Activated CD8-positive, alpha-beta T cell treated with anti-CD3 and anti-CD28 coated beads for 36 hours (primary cell): ENCODE data around the gene HOXD13. TPM values are rescaled to one million over a fixed set of nuclear protein-coding genes. Genes with fewer than 3 reads are reported as not detected.

ENCODE experiments used
- ATAC-seq: fragments of 200-7000 bp; cut with Tn5 transposase; one replicate; pipeline ENCODE4 v1.10.0; 2021; ENCODE audit warnings: mild to moderate bottlenecking, moderate library complexity
- CTCF ChIA-PET: fragments of 350-600 bp; sonication (Branson Sonifier 250); formaldehyde crosslinking; loops from one replicate; lab custom pipeline; 2021; ENCODE audit warnings: antibody characterized with exemption; lab: Charles Lee
- POLR2A ChIA-PET: fragments of 350-600 bp; sonication (Branson Sonifier 250); formaldehyde crosslinking; loops from one replicate; lab custom pipeline; 2021; ENCODE audit warnings: antibody characterized with exemption; lab: Charles Lee
- DNase-seq: peaks from one replicate; pipeline ENCODE4 v3.0.0-alpha.2; 2020
- H3K27ac Mint-ChIP-seq: one replicate; pipeline ENCODE4 v1.8.0; 2021; ENCODE audit warnings: mild to moderate bottlenecking, mixed read lengths
- H3K27me3 Mint-ChIP-seq: one replicate; pipeline ENCODE4 v1.8.0; 2021; ENCODE audit warnings: mixed read lengths
- H3K36me3 Mint-ChIP-seq: one replicate; pipeline ENCODE4 v1.8.0; 2021; ENCODE audit warnings: low read depth, mixed read lengths
- H3K4me1 Mint-ChIP-seq: one replicate; pipeline ENCODE4 v1.8.0; 2021; ENCODE audit warnings: low read depth, mixed read lengths
- H3K4me3 Mint-ChIP-seq: one replicate; pipeline ENCODE4 v1.8.0; 2021; ENCODE audit warnings: mild to moderate bottlenecking, moderate library complexity, mixed read lengths
- H3K9me3 Mint-ChIP-seq: one replicate; pipeline ENCODE4 v1.8.0; 2021; ENCODE audit warnings: mixed read lengths
- CTCF ChIP-seq: fragments of 200-600 bp; IDR thresholded peaks from one replicate; pipeline ENCODE4 v1.8.0; 2022; ENCODE audit warnings: antibody characterized with exemption, mild to moderate bottlenecking
- intact Hi-C: fragments of 100-400 bp; cut with micrococcal nuclease; formaldehyde crosslinking; loops from one replicate; pipeline ENCODE4 v1.10.0; 2022
- total RNA-seq, 2 experiments: library from RNA; stranded (reverse); gene quantifications; one replicate each; pipeline ENCODE4 v1.2.3, GENCODE V29; 2021

Gene HOXD13
- total RNA-seq, 2 experiments from 2014 or later: not detected

DNA sequence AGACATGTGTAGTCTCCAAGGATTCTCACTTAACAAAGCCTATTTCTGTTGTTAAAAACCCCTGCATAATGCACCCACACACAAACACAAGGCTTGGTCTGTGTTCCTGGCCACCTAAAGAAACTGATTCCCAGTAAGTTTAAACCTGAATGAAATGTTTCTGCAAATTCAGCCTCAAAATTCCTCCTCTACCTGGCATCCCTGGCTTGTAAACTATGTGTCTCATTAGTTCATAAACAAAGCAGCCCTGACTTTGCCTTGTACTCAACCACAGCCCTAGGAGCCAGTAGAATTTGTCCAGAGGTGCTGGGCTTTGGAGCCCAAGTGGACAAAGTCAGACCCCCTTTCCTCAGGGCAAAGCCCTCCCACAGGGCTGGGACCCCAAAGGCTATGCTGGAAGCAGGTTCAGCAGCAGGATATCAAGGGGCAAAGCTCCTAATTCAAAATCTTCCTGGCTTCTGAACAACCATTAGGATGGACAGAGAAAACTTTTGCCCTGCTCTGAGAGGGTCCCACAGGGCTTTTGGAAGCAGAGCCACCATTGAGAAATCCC is 2.6 kb upstream of the HOXD13 start:
- DNase-seq: no peak
- Mint-ChIP-seq H3K9me3 (no peaks in the 10 kb centered on the region), H3K36me3 (peaks cover 3% of the 10 kb centered on the region), H3K27ac (no peak overlapping the region), H3K4me3 (no peak overlapping the region), H3K27me3 (peaks cover 84% of the 10 kb centered on the region), H3K4me1 (peaks cover 7% of the 10 kb centered on the region)
- TF ChIP-seq CTCF: no peak
- ChIA-PET CTCF (interaction anchor here (1.7 kb wide), 1 partner anchor 13 kb away, joined by 6 read pairs; no protein-coding TSS in a partner anchor), POLR2A (no interaction called here)
- ATAC-seq: no peak
- intact Hi-C loops: loop anchor here (5.0 kb wide), 1 partner anchor 32 kb away; the partner anchor contains the start of gene HOXD9

DNA sequence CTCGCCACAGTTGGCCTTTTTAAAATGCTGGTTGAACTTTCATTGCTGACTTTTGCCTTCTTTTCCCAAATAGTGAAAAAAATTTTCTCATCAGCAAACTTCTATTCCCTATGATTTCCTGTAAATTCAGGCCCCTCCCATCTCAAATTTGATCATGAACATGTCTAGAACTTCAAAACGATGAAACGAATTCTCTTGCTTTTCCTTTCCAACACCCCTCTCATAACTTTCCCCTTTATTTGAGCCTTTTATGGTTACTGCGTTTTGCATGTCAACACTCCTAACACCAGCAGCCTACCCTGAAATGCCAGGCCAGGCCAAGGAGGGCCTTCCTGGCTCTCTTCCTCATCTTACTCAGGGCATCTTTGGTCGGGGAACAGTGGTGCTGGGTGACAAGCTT is 1.7 kb upstream of the HOXD13 start:
- DNase-seq: no peak
- ChIA-PET POLR2A (no interaction called here), CTCF (no interaction called here)
- H3K36me3 Mint-ChIP-seq: peaks cover 3% of the 10 kb centered on the region
- peaks cover 87% of the 10 kb centered on the region for H3K27me3 Mint-ChIP-seq
- no peaks in the 10 kb centered on the region for H3K9me3 Mint-ChIP-seq
- TF ChIP-seq CTCF: no peak
- no peak overlapping the region for H3K4me3 Mint-ChIP-seq
- no peak overlapping the region for H3K27ac Mint-ChIP-seq
- intact Hi-C loops: no loop called here
- ATAC-seq: no peak
- peaks cover 7% of the 10 kb centered on the region for H3K4me1 Mint-ChIP-seq

GRCh38 chr2:176091329-176092258 is 927 bp upstream of the HOXD13 start:
- intact Hi-C loops: no loop called here
- Mint-ChIP-seq H3K4me1 (peaks cover 9% of the 10 kb centered on the region), H3K4me3 (peak overlapping the region; percentile 42), H3K9me3 (no peaks in the 10 kb centered on the region), H3K27me3 (peaks cover 89% of the 10 kb centered on the region), H3K27ac (no peak overlapping the region), H3K36me3 (peaks cover 3% of the 10 kb centered on the region)
- CTCF ChIA-PET: no interaction called here
- DNase-seq: no peak
- ATAC-seq: no peak
- TF ChIP-seq CTCF: no peak
- POLR2A ChIA-PET: no interaction called here

DNA sequence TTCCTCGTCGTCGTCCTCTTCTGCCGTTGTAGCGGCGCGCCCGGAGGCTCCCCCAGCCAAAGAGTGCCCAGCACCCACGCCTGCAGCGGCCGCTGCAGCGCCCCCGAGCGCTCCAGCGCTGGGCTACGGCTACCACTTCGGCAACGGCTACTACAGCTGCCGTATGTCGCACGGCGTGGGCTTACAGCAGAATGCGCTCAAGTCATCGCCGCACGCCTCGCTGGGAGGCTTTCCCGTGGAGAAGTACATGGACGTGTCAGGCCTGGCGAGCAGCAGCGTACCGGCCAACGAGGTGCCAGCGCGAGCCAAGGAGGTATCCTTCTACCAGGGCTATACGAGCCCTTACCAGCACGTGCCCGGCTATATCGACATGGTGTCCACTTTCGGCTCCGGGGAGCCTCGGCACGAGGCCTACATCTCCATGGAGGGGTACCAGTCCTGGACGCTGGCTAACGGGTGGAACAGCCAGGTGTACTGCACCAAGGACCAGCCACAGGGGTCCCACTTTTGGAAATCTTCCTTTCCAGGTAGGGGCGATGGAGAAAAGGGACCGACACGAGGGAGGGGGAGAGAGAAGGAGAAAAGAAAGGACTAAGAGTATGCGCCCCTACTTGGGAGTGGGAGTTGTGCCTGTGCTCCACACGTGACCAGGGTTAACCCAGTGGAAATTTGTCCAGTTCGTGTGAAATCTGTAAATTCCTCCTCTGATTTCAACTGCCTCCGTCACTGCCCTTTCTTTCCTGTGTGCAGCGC is 800 bp downstream of the HOXD13 start:
- Mint-ChIP-seq H3K36me3 (peaks cover 3% of the 10 kb centered on the region), H3K9me3 (no peaks in the 10 kb centered on the region), H3K4me3 (no peak overlapping the region), H3K4me1 (peaks cover 21% of the 10 kb centered on the region), H3K27ac (no peak overlapping the region), H3K27me3 (peaks cover 87% of the 10 kb centered on the region)
- ChIA-PET POLR2A (no interaction called here), CTCF (interaction anchor here (3.0 kb wide), 1 partner anchor 8 kb away, joined by 8 read pairs; no protein-coding TSS in a partner anchor)
- ATAC-seq: no peak
- intact Hi-C loops: no loop called here
- TF ChIP-seq CTCF: no peak
- DNase-seq: no peak
